Nephron (organoid): ENCODE results near the gene SH3RF3.

Experiments used
- H3K27ac Mint-ChIP-seq, 3 experiments: 2 replicates each; pipeline ENCODE4 v1.8.0; 2020; ENCODE audit warnings: mixed read lengths in 3 of 3, mild to moderate bottlenecking in 2 of 3, moderate library complexity in 1 of 3
- H3K27me3 Mint-ChIP-seq: 2 replicates; pipeline ENCODE4 v1.8.0; 2021; ENCODE audit warnings: low read depth, mild to moderate bottlenecking, moderate library complexity, mixed read lengths
- H3K36me3 Mint-ChIP-seq: 2 replicates; pipeline ENCODE4 v1.8.0; 2020; ENCODE audit warnings: low read depth, mixed read lengths
- H3K4me1 Mint-ChIP-seq: 2 replicates; pipeline ENCODE4 v1.8.0; 2020; ENCODE audit warnings: mixed read lengths
- H3K4me3 Mint-ChIP-seq, 3 experiments: 2 replicates each; pipeline ENCODE4 v1.8.0; 2020; ENCODE audit warnings: mild to moderate bottlenecking in 3 of 3, mixed read lengths in 3 of 3, moderate library complexity in 2 of 3
- H3K9me3 Mint-ChIP-seq: 2 replicates; pipeline ENCODE4 v1.8.0; 2020; ENCODE audit warnings: mixed read lengths
- CTCF ChIP-seq, 3 experiments: fragments of 200-600 bp; sonication (generic); IDR thresholded peaks; one replicate each; pipeline ENCODE4 v1.5.0; 2021; ENCODE audit warnings: antibody characterized with exemption in 3 of 3; ENCODE audit not compliant: unreplicated experiment in 3 of 3

The SH3RF3 gene

GRCh38 chr2:109247812-109248211, 118.8 kb downstream of the SH3RF3 start:
- Mint-ChIP-seq H3K4me3 (no peak overlapping the region), H3K9me3 (no peaks in the 10 kb centered on the region), H3K27me3 (peaks cover 4% of the 10 kb centered on the region), H3K36me3 (no peaks in the 10 kb centered on the region), H3K27ac (peak overlapping the region in 1 of 3 experiments; percentile 79), H3K4me1 (peaks cover 37% of the 10 kb centered on the region)
- no peak for TF ChIP-seq CTCF (IDR thresholded peaks at IDR 0.05; ENCODE audit: unreplicated experiment in 3 of 3)

- TF ChIP-seq CTCF (IDR thresholded peaks at IDR 0.05; ENCODE audit: unreplicated experiment in 3 of 3): no peak
- H3K4me1 Mint-ChIP-seq: peaks cover 33% of the 10 kb centered on the region
- no peaks in the 10 kb centered on the region for H3K9me3 Mint-ChIP-seq
- H3K4me3 Mint-ChIP-seq: no peak overlapping the region
- H3K27me3 Mint-ChIP-seq: no peaks in the 10 kb centered on the region
- H3K36me3 Mint-ChIP-seq: no peaks in the 10 kb centered on the region
- H3K27ac Mint-ChIP-seq: no peak overlapping the region
These were observed 119.6 kb downstream of the SH3RF3 start for GRCh38 chr2:109248590-109248989.

GRCh38 chr2:109253217-109253616, 124.2 kb downstream of the SH3RF3 start:
- no peaks in the 10 kb centered on the region for H3K36me3 Mint-ChIP-seq
- H3K27me3 Mint-ChIP-seq: peaks cover 35% of the 10 kb centered on the region
- no peaks in the 10 kb centered on the region for H3K9me3 Mint-ChIP-seq
- H3K4me3 Mint-ChIP-seq: no peak overlapping the region
- peaks cover 38% of the 10 kb centered on the region for H3K4me1 Mint-ChIP-seq
- no peak for TF ChIP-seq CTCF (IDR thresholded peaks at IDR 0.05; ENCODE audit: unreplicated experiment in 3 of 3)
- peak overlapping the region in 1 of 3 experiments; percentile 64 for H3K27ac Mint-ChIP-seq

- TF ChIP-seq CTCF (IDR thresholded peaks at IDR 0.05; ENCODE audit: unreplicated experiment in 3 of 3): no peak
- H3K36me3 Mint-ChIP-seq: no peaks in the 10 kb centered on the region
- no peak overlapping the region for H3K27ac Mint-ChIP-seq
- no peaks in the 10 kb centered on the region for H3K9me3 Mint-ChIP-seq
- peaks cover 42% of the 10 kb centered on the region for H3K27me3 Mint-ChIP-seq
- no peak overlapping the region for H3K4me3 Mint-ChIP-seq
- peaks cover 37% of the 10 kb centered on the region for H3K4me1 Mint-ChIP-seq
These were observed 125.3 kb downstream of the SH3RF3 start for GRCh38 chr2:109254174-109254904.

GRCh38 chr2:109255654-109256053, 126.6 kb downstream of the SH3RF3 start:
- H3K9me3 Mint-ChIP-seq: no peaks in the 10 kb centered on the region
- no peak overlapping the region for H3K4me3 Mint-ChIP-seq
- H3K4me1 Mint-ChIP-seq: peaks cover 46% of the 10 kb centered on the region
- peak overlapping the region in 1 of 3 experiments; percentile 6 for H3K27ac Mint-ChIP-seq
- no peak for TF ChIP-seq CTCF (IDR thresholded peaks at IDR 0.05; ENCODE audit: unreplicated experiment in 3 of 3)
- no peaks in the 10 kb centered on the region for H3K36me3 Mint-ChIP-seq
- H3K27me3 Mint-ChIP-seq: peaks cover 47% of the 10 kb centered on the region

- no peak overlapping the region for H3K4me3 Mint-ChIP-seq
- no peak for TF ChIP-seq CTCF (IDR thresholded peaks at IDR 0.05; ENCODE audit: unreplicated experiment in 3 of 3)
- peak overlapping the region in 1 of 3 experiments; percentile 6 for H3K27ac Mint-ChIP-seq
- H3K27me3 Mint-ChIP-seq: peaks cover 47% of the 10 kb centered on the region
- no peaks in the 10 kb centered on the region for H3K9me3 Mint-ChIP-seq
- peaks cover 46% of the 10 kb centered on the region for H3K4me1 Mint-ChIP-seq
- H3K36me3 Mint-ChIP-seq: no peaks in the 10 kb centered on the region
These were observed 127.1 kb downstream of the SH3RF3 start for GRCh38 chr2:109256111-109256510.
